Measurements from ENCODE around the gene DUSP22.

- TF ChIP-seq CTCF (IDR thresholded peaks at IDR 0.05): no peak
- TF ChIP-seq POLR2A (IDR thresholded peaks at IDR 0.05): no peak
Measured at GRCh38 chr6:256169-256568, 36.1 kb upstream of the DUSP22 start.

Data from suprapubic skin (tissue), 3 donors.